A673 (cell line): ENCODE data around the gene GRAMD1C. TPM values are rescaled to one million over a fixed set of nuclear protein-coding genes. Genes with fewer than 3 reads are reported as not detected.

ENCODE experiments used
- BruUV-seq: library from RNA; stranded (reverse); fragments of 400-500 nt; replicated peaks from 2 replicates; lab custom pipeline; 2021; lab: Mats Ljungman, UMichigan
- CTCF ChIA-PET: fragments of 300-600 bp; sonication (Branson Sonifier 250); formaldehyde crosslinking; loops from one replicate; lab custom pipeline; 2022; ENCODE audit warnings: antibody characterized with exemption; lab: Charles Lee
- POLR2A ChIA-PET: fragments of 300-600 bp; sonication (Branson Sonifier 250); formaldehyde crosslinking; loops from one replicate; lab custom pipeline; 2022; ENCODE audit warnings: antibody characterized with exemption; ENCODE audit not compliant: low non-redundant PET; lab: Charles Lee
- DNase-seq: peaks from one replicate; pipeline ENCODE4 v3.0.0-alpha.2; 2015; ENCODE audit warnings: low spot score
- H3K27ac ChIP-seq: fragments of 200-600 bp; sonication (generic); 2 replicates; pipeline ENCODE4 v1.5.1; 2016; ENCODE audit warnings: mixed run types, low read depth, mild to moderate bottlenecking, mixed read lengths, antibody characterized with exemption, low read length; ENCODE audit not compliant: poor library complexity, severe bottlenecking
- H3K27me3 ChIP-seq: fragments of 200-600 bp; sonication (generic); replicated peaks from 2 replicates; pipeline ENCODE4 v1.6.1; 2017; ENCODE audit warnings: mixed run types, low read depth, mild to moderate bottlenecking, mixed read lengths, antibody characterized with exemption, low read length; ENCODE audit not compliant: insufficient read depth, poor library complexity
- H3K36me3 ChIP-seq: fragments of 200-600 bp; sonication (generic); 2 replicates; pipeline ENCODE4 v1.6.1; 2016; ENCODE audit warnings: mixed run types, mild to moderate bottlenecking, mixed read lengths, antibody characterized with exemption, low read length; ENCODE audit not compliant: insufficient read depth, poor library complexity, severe bottlenecking
- H3K4me1 ChIP-seq: fragments of 200-600 bp; sonication (generic); 2 replicates; pipeline ENCODE4 v1.6.1; 2017; ENCODE audit warnings: mixed run types, mild to moderate bottlenecking, mixed read lengths, antibody characterized with exemption, low read length; ENCODE audit not compliant: insufficient read depth, poor library complexity, severe bottlenecking
- H3K4me3 ChIP-seq: fragments of 200-600 bp; sonication (generic); 2 replicates; pipeline ENCODE4 v1.5.1; 2016; ENCODE audit warnings: low read depth, mixed run types, mild to moderate bottlenecking, mixed read lengths, low read length; ENCODE audit not compliant: poor library complexity, severe bottlenecking
- H3K9me3 ChIP-seq: fragments of 200-600 bp; sonication (generic); 2 replicates; pipeline ENCODE4 v1.6.1; 2016; ENCODE audit warnings: mixed run types, low read depth, mild to moderate bottlenecking, mixed read lengths, antibody characterized with exemption, low read length; ENCODE audit not compliant: poor library complexity, severe bottlenecking
- CTCF ChIP-seq: fragments of 300-800, 200-600 bp; sonication (generic); conservative IDR thresholded peaks from 2 replicates; pipeline ENCODE4 v1.5.1; 2017; ENCODE audit warnings: low read depth, mild to moderate bottlenecking, antibody characterized with exemption, low read length, moderate library complexity, mixed read lengths
- EZH2 ChIP-seq: fragments of 200-600 bp; sonication (generic); IDR thresholded peaks from 2 replicates; pipeline ENCODE4 v1.6.1; 2017; ENCODE audit warnings: borderline replicate concordance, low read depth, mild to moderate bottlenecking, mixed read lengths, antibody characterized with exemption, low read length; ENCODE audit not compliant: poor library complexity, severe bottlenecking
- intact Hi-C: fragments of 100-400 bp; cut with micrococcal nuclease; formaldehyde crosslinking; loops from one replicate; pipeline ENCODE4 v1.10.0; 2022; ENCODE audit not compliant: unreplicated experiment
- total RNA-seq: library from RNA; stranded (reverse); gene quantifications from 2 replicates; pipeline ENCODE4 v1.2.3, GENCODE V29; 2021

The GRAMD1C gene
- total RNA-seq, 1 experiment from 2014 or later: 3.1 TPM

DNA sequence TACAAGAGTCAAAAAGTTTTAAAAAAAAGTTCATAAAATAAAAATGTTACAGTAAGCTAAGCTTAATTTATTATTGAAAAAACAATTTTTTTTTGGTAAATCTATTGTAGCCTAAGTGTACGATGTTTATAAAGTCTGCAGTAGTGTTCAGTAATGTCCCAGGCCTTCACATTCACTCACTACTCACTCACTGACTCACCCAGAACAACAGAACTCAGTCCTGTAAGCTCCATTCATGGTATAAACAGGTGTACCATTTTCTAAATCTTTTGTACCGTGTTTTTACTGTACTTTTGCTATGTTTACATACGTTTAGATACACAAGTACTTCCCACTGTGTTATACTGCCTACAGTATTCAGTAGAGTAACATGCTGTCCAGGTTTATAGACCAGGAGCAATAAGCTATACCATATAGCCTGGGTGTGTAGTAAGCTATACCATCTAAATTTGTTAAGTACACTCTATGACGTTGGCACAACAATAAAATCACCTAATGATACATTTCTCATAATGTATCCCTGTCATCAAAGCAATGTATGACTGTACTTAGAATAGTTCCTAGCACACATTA, 68.1 kb downstream of the GRAMD1C start:
- no peak overlapping the region for H3K4me3 ChIP-seq
- DNase-seq: no peak
- no peaks in the 10 kb centered on the region for H3K4me1 ChIP-seq
- POLR2A ChIA-PET: no interaction called here
- H3K27me3 ChIP-seq: no peaks in the 10 kb centered on the region
- no TSS peak for BruUV-seq
- H3K36me3 ChIP-seq: no peaks in the 10 kb centered on the region
- CTCF ChIA-PET: no interaction called here
- no peaks in the 10 kb centered on the region for H3K9me3 ChIP-seq
- intact Hi-C loops: no loop called here
- no peak overlapping the region for H3K27ac ChIP-seq
- TF ChIP-seq EZH2 (no peak), CTCF (no peak)

- H3K9me3 ChIP-seq: no peaks in the 10 kb centered on the region
- intact Hi-C loops: no loop called here
- no peak overlapping the region for H3K27ac ChIP-seq
- BruUV-seq: no TSS peak
- no peaks in the 10 kb centered on the region for H3K27me3 ChIP-seq
- H3K4me1 ChIP-seq: no peaks in the 10 kb centered on the region
- TF ChIP-seq CTCF (no peak), EZH2 (no peak)
- H3K4me3 ChIP-seq: no peak overlapping the region
- ChIA-PET CTCF (no interaction called here), POLR2A (no interaction called here)
- DNase-seq: no peak
- no peaks in the 10 kb centered on the region for H3K36me3 ChIP-seq
These were observed 69.5 kb downstream of the GRAMD1C start for GRCh38 chr3:113908133-113908532.

DNA sequence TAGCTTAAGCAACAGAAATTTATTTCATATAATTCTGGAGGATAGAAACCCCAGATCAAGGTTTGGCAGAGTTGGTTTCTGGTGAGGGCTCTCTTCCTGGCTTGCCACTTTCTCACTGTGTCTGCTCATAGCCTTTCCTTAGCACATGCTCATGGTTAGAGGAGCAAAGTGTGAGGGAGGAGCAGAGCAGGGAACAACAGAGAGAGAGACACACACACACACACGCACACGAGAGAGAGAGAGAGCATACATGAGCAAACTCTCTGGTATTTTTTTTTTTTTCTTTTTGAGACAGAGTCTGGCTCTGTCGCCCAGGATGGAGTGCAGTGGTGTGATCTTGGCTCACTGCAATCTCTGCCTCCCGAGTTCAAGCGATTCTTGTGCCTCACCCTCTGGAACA, 72.4 kb downstream of the GRAMD1C start:
- BruUV-seq: no TSS peak
- Histone ChIP-seq H3K4me1 (no peaks in the 10 kb centered on the region), H3K36me3 (no peaks in the 10 kb centered on the region), H3K27me3 (no peaks in the 10 kb centered on the region), H3K9me3 (no peaks in the 10 kb centered on the region), H3K4me3 (no peak overlapping the region), H3K27ac (no peak overlapping the region)
- ChIA-PET POLR2A (no interaction called here), CTCF (no interaction called here)
- DNase-seq: no peak
- intact Hi-C loops: loop anchor here (5.0 kb wide), 1 partner anchor 174 kb away; no protein-coding TSS in a partner anchor
- TF ChIP-seq EZH2: no peak
- TF ChIP-seq CTCF: no peak
